HepG2 (cell line): ENCODE results near the gene ZNF211. TPM values are rescaled to one million over a fixed set of nuclear protein-coding genes. Genes with fewer than 3 reads are reported as not detected.

Experiments
- ATF1 ChIP-seq: IDR thresholded peaks from 2 replicates; pipeline ENCODE4 v1.6.1; 2016; ENCODE audit warnings: mild to moderate bottlenecking, control low read depth
- CREM ChIP-seq, 2 experiments: sonication (generic) in 1 of 2; formaldehyde crosslinking in 1 of 2; IDR thresholded peaks; 2 replicates each; pipeline versions ENCODE4 v1.4.0 to v1.6.1; 2016 to 2020; ENCODE audit warnings: antibody characterized with exemption in 1 of 2, mild to moderate bottlenecking in 1 of 2, missing genetic modification reagents in 1 of 2
- EZH2 ChIP-seq: conservative IDR thresholded peaks from 2 replicates; pipeline ENCODE4 v1.6.1; 2012; ENCODE audit warnings: mild to moderate bottlenecking, low read depth, low read length, moderate library complexity
- FOXK1 ChIP-seq: sonication (generic); formaldehyde crosslinking; IDR thresholded peaks from 2 replicates; pipeline ENCODE4 v1.4.0; 2020; ENCODE audit warnings: low read depth, missing genetic modification reagents, borderline replicate concordance
- HNF1B ChIP-seq: sonication (generic); formaldehyde crosslinking; IDR thresholded peaks from 2 replicates; pipeline ENCODE4 v1.5.1; 2020; ENCODE audit warnings: mild to moderate bottlenecking, moderate library complexity, missing genetic modification reagents
- IKZF1 ChIP-seq: fragments of 450-650 bp; IDR thresholded peaks from 2 replicates; pipeline ENCODE4 v1.7.1; 2016
- KAT8 ChIP-seq: IDR thresholded peaks from 2 replicates; pipeline ENCODE4 v1.6.1; 2016; ENCODE audit warnings: missing genetic modification reagents, missing compliant biosample characterization
- KLF13 ChIP-seq: sonication (generic); formaldehyde crosslinking; IDR thresholded peaks from 2 replicates; pipeline ENCODE4 v1.4.0; 2020; ENCODE audit warnings: mild to moderate bottlenecking, missing genetic modification reagents
- KMT2B ChIP-seq: IDR thresholded peaks from 2 replicates; pipeline ENCODE4 v1.6.1; 2016; ENCODE audit warnings: missing genetic modification reagents, missing compliant biosample characterization
- MBNL3 ChIP-seq: fragments of 250-450 bp; sonication (Bioruptor Pico); conservative IDR thresholded peaks from 2 replicates; pipeline ENCODE4 v1.8.0; 2022; ENCODE audit warnings: mild to moderate bottlenecking, inconsistent platforms
- NCOR1 ChIP-seq: fragments of 200-600 bp; sonication (generic); IDR thresholded peaks from 2 replicates; pipeline ENCODE4 v1.7.0; 2017; ENCODE audit warnings: antibody characterized with exemption, low read length, borderline replicate concordance
- NONO ChIP-seq, 2 experiments: fragments of 450-650 bp in 1 of 2; sonication (generic) in 1 of 2; formaldehyde crosslinking in 1 of 2; IDR thresholded peaks in 1 of 2; conservative IDR thresholded peaks in 1 of 2; 2 replicates each; pipeline versions ENCODE4 v1.6.1 to v1.8.0; 2017 to 2022; ENCODE audit warnings: mild to moderate bottlenecking in 1 of 2, missing genetic modification reagents in 1 of 2, moderate library complexity in 1 of 2
- PATZ1 ChIP-seq: sonication (generic); formaldehyde crosslinking; IDR thresholded peaks from 2 replicates; pipeline ENCODE4 v1.4.0; 2020; ENCODE audit warnings: missing genetic modification reagents
- RBAK ChIP-seq: sonication (generic); formaldehyde crosslinking; IDR thresholded peaks from 2 replicates; pipeline ENCODE4 v1.5.1; 2020; ENCODE audit warnings: mild to moderate bottlenecking, missing genetic modification reagents
- REPIN1 ChIP-seq: sonication (generic); formaldehyde crosslinking; IDR thresholded peaks from 2 replicates; pipeline ENCODE4 v1.8.0; 2022; ENCODE audit warnings: missing genetic modification reagents, low read depth, mild to moderate bottlenecking, borderline replicate concordance
- SAFB2 ChIP-seq: sonication (generic); formaldehyde crosslinking; IDR thresholded peaks from 2 replicates; pipeline ENCODE4 v1.5.1; 2020; ENCODE audit warnings: missing genetic modification reagents, low read depth, mild to moderate bottlenecking, borderline replicate concordance
- SRSF1 ChIP-seq: fragments of 200-400 bp; formaldehyde crosslinking; optimal IDR thresholded peaks from 2 replicates; pipeline ENCODE3; 2017; ENCODE audit warnings: mild to moderate bottlenecking, low read depth, low read length, moderate library complexity
- TFDP1 ChIP-seq: IDR thresholded peaks from 2 replicates; pipeline ENCODE4 v1.6.1; 2016; ENCODE audit warnings: missing compliant biosample characterization, missing genetic modification reagents, borderline replicate concordance
- YY1 ChIP-seq: IDR thresholded peaks from 2 replicates; pipeline ENCODE4 v1.6.1; 2011; ENCODE audit warnings: low read length, low read depth, moderate library complexity, mild to moderate bottlenecking; ENCODE audit not compliant: insufficient read depth, insufficient replicate concordance
- ZFP91 ChIP-seq: sonication (generic); formaldehyde crosslinking; IDR thresholded peaks from 2 replicates; pipeline ENCODE4 v1.9.0; 2022; ENCODE audit warnings: missing genetic modification reagents, mild to moderate bottlenecking, borderline replicate concordance
- ZNF274 ChIP-seq: sonication (generic); formaldehyde crosslinking; IDR thresholded peaks from 2 replicates; pipeline ENCODE4 v1.5.1; 2020; ENCODE audit warnings: mild to moderate bottlenecking, missing genetic modification reagents
- ZNF784 ChIP-seq: sonication (generic); formaldehyde crosslinking; IDR thresholded peaks from 2 replicates; pipeline ENCODE4 v1.5.1; 2020; ENCODE audit warnings: missing genetic modification reagents, mild to moderate bottlenecking, borderline replicate concordance
- polyA plus RNA-seq, 8 experiments: library from polyadenylated mRNA; depleted of rRNA in 3 of 8; stranded (reverse) in 7 of 8; unstranded in 1 of 8; fragments of >200 nt; fragmentation: Illumina TruSeq in 4 of 8; extraction: Trizol in 4 of 8; gene quantifications; 2 replicates each; pipeline versions ENCODE4 v1.2.1 to v1.2.3, GENCODE V29; 2011 to 2016; ENCODE audit warnings: low read depth in 4 of 8, missing spikeins in 1 of 8, mixed read lengths in 1 of 8; ENCODE audit not compliant: insufficient read depth in 1 of 8
- total RNA-seq, 5 experiments: library from RNA; depleted of rRNA; stranded (reverse); fragments of >200 nt; fragmentation: Illumina TruSeq; extraction: Trizol; gene quantifications; 2 replicates each; pipeline ENCODE4 v1.2.3, GENCODE V29; 2016; ENCODE audit warnings: low read depth in 1 of 5

The ZNF211 gene
- total and polyA plus RNA-seq, 2 of the 13 experiments (the other 11 are each of a cell fraction or from before 2014, with no cell fraction given): 9.9 to 11.2 TPM

GRCh38 chr19:57599761-57600383 lies 33.1 kb upstream of the ZNF211 start, which contains the start of gene ZNF530 (continued):
- peak; percentile 39; the same call in 1 of the 2 replicates for TF ChIP-seq ZNF784 (CRISPR knock-in tag)
- peak; percentile 80; the same call in 1 of the 2 replicates for TF ChIP-seq FOXK1 (CRISPR knock-in tag)
- TF ChIP-seq HNF1B (CRISPR knock-in tag): 0 out of 2 replicates have a peak, but pooled peaks have one; percentile 43
- peak; percentile 67 for TF ChIP-seq KMT2B (CRISPR knock-in tag)
- TF ChIP-seq REPIN1 (CRISPR knock-in tag): peak; percentile 64; the same call in 1 of the 2 replicates
- peak; percentile 95 for TF ChIP-seq ZNF274 (CRISPR knock-in tag)
- no peak for TF ChIP-seq MBNL3 (CRISPR knock-in tag)
- no peak for TF ChIP-seq IKZF1
- peak; percentile 91 for TF ChIP-seq ZFP91
- TF ChIP-seq RBAK (CRISPR knock-in tag): no peak
- TF ChIP-seq YY1: peak; percentile 41
- no peak for TF ChIP-seq NONO (IDR thresholded peaks at IDR 0.05)
- no peak for TF ChIP-seq NONO (CRISPR knock-in tag; conservative IDR thresholded peaks at IDR 0.05)
- peak; percentile 94 for TF ChIP-seq CREM (IDR thresholded peaks at IDR 0.05)
- no peak for TF ChIP-seq CREM (CRISPR knock-in tag; IDR thresholded peaks at IDR 0.05)
- TF ChIP-seq NCOR1: no peak
- TF ChIP-seq TFDP1 (CRISPR knock-in tag): peak; percentile 97
- TF ChIP-seq SAFB2 (CRISPR knock-in tag): 0 out of 2 replicates have a peak, but pooled peaks have one; percentile 51
- TF ChIP-seq KLF13: no peak
- peak; percentile 29 for TF ChIP-seq PATZ1 (CRISPR knock-in tag)
- peak; percentile 50 for TF ChIP-seq SRSF1
- TF ChIP-seq KAT8 (CRISPR knock-in tag): peak; percentile 94
- TF ChIP-seq ATF1 (CRISPR knock-in tag): 0 out of 2 replicates have a peak, but pooled peaks have one; percentile 40
- TF ChIP-seq EZH2: no peak
